Chondrocyte (in vitro differentiated cells): ENCODE measurements around the gene COA8. TPM values are rescaled to one million over a fixed set of nuclear protein-coding genes. Genes with fewer than 3 reads are reported as not detected.

Source experiments
- DNase-seq: peaks from one replicate; pipeline ENCODE4 v3.0.0; 2021; ENCODE audit warnings: mixed read lengths, low spot score
- H3K27ac Mint-ChIP-seq: one replicate; pipeline ENCODE4 v1.8.0; 2021; ENCODE audit warnings: mild to moderate bottlenecking, moderate library complexity, mixed read lengths; ENCODE audit not compliant: unreplicated experiment
- H3K27me3 Mint-ChIP-seq: 2 replicates; pipeline ENCODE4 v1.8.0; 2021; ENCODE audit warnings: low read depth, mixed read lengths
- H3K36me3 Mint-ChIP-seq: 2 replicates; pipeline ENCODE4 v1.8.0; 2021; ENCODE audit warnings: low read depth, mixed read lengths
- H3K4me1 Mint-ChIP-seq: 2 replicates; pipeline ENCODE4 v1.8.0; 2021; ENCODE audit warnings: low read depth, mild to moderate bottlenecking, mixed read lengths
- H3K4me3 Mint-ChIP-seq: one replicate; pipeline ENCODE4 v1.8.0; 2021; ENCODE audit warnings: mild to moderate bottlenecking, moderate library complexity, mixed read lengths; ENCODE audit not compliant: unreplicated experiment
- H3K9me3 Mint-ChIP-seq: 2 replicates; pipeline ENCODE4 v1.8.0; 2021; ENCODE audit warnings: low read depth, mixed read lengths
- total RNA-seq: library from RNA; stranded (reverse); gene quantifications from 3 replicates; pipeline ENCODE4 v1.2.1, GENCODE V29; 2021
- TF ChIP-seq, protein P1 (sequence below): fragments of 200-600 bp; sonication (generic); IDR thresholded peaks from 2 replicates; pipeline ENCODE4 v1.5.0; 2021; ENCODE audit warnings: antibody characterized with exemption, mild to moderate bottlenecking, moderate library complexity

COA8 gene
- total RNA-seq, 1 donor from 2014 or later = 51.9 TPM

DNA sequence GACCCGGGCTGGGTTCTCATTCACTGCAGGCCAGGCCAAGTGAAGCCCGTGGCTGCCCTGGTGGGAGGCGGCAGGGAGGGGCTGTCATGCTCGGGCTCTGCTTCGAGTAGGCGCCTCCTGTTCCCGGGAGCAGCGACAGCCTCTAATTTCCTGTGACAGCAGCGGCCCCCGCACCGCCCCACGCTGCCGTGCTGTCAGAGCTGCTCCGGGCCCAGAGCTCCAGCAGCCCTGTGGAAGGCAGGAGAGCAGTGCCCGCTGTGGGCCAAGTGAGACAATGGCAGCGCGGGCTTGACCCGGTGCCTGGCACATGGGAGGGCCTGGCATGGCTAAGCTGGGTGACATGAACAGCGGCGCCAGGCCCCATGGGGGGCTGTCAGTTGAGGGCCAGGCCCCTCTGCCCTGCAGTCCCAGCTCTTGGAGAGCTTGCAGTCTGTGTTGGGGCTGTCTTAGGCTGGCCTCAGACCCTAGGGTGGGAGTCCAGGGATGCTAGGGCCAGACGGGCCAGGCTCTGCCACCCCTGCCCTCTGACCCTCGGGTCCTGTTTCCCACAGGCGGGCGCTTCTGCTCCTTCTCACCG, 28.7 kb upstream of the COA8 start:
- TF ChIP-seq, protein P1, sequence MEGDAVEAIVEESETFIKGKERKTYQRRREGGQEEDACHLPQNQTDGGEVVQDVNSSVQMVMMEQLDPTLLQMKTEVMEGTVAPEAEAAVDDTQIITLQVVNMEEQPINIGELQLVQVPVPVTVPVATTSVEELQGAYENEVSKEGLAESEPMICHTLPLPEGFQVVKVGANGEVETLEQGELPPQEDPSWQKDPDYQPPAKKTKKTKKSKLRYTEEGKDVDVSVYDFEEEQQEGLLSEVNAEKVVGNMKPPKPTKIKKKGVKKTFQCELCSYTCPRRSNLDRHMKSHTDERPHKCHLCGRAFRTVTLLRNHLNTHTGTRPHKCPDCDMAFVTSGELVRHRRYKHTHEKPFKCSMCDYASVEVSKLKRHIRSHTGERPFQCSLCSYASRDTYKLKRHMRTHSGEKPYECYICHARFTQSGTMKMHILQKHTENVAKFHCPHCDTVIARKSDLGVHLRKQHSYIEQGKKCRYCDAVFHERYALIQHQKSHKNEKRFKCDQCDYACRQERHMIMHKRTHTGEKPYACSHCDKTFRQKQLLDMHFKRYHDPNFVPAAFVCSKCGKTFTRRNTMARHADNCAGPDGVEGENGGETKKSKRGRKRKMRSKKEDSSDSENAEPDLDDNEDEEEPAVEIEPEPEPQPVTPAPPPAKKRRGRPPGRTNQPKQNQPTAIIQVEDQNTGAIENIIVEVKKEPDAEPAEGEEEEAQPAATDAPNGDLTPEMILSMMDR = no peak
- H3K27me3 Mint-ChIP-seq = no peaks in the 10 kb centered on the region
- no peaks in the 10 kb centered on the region for H3K36me3 Mint-ChIP-seq
- DNase-seq = no peak
- peaks cover 23% of the 10 kb centered on the region for H3K4me1 Mint-ChIP-seq
- no peak overlapping the region for H3K4me3 Mint-ChIP-seq
- H3K27ac Mint-ChIP-seq = no peak overlapping the region
- no peaks in the 10 kb centered on the region for H3K9me3 Mint-ChIP-seq

DNA sequence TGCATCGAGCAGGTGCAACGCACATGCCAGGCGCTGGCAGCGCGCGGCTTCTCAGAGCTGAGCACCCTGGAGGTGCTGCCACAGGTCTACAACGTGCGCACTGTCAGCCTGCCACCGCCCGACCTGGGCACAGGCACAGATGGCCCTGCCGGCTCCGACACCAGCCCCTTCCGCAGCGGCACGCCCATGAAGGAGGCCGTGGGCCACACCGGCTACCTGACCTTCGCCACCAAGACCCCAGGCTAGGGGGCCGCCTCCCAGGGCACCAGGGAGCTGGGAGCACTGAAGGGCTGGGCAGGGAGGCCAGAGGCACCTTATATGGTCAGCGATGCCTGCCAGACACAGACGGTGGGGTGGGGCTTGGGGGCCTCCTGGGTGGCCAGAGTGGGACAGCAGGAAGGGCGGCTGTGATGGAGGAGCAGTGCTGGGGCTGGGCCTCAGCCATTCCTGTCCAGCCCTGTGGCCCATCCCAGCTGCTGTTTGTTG, 28.1 kb upstream of the COA8 start:
- no peak for DNase-seq
- Mint-ChIP-seq H3K27me3 (no peaks in the 10 kb centered on the region), H3K27ac (no peak overlapping the region), H3K4me3 (no peak overlapping the region), H3K4me1 (peaks cover 25% of the 10 kb centered on the region), H3K9me3 (no peaks in the 10 kb centered on the region), H3K36me3 (no peaks in the 10 kb centered on the region)
- TF ChIP-seq, protein P1 = no peak

DNA sequence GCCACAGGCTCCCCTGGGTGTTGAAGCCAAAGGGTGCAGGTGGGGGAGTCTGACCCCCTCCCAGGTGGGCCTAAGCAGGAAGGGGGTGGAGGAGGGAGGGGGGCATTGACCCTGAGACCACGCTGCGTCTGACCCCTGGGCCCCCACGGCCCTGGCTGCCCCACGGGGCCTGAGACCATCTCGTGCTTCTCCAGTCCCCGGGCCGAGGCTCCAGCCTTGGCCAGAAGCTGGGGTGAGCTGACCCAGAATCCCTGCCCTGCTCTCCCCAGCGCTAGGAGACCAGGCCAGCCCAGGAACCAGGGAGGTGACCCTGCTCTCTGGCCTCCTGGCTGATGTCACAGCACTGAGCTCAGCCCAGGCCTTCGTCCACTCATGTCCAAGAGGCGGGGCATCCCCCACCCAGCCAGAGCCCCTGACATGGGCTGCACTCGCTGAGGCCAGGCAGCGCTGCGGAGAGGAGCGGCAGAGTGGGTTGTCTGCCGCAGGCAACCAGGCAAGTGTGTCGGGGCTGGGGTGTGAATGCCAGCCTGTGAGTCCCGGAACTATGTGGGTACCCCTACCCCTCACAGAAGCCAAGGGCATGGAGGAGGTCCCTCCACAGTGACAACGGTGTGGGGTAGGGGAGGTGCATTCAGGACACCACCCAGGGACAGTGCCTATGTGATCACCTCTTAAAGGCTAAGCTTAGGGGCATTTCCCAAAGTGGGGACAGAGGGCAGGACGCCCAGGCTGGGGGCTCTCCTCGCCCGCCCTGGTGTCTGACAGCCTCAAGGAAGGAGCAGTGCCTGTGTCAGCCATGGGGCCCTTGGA, 27.5 kb upstream of the COA8 start:
- H3K36me3 Mint-ChIP-seq = no peaks in the 10 kb centered on the region
- no peak overlapping the region for H3K27ac Mint-ChIP-seq
- no peak for DNase-seq

DNA sequence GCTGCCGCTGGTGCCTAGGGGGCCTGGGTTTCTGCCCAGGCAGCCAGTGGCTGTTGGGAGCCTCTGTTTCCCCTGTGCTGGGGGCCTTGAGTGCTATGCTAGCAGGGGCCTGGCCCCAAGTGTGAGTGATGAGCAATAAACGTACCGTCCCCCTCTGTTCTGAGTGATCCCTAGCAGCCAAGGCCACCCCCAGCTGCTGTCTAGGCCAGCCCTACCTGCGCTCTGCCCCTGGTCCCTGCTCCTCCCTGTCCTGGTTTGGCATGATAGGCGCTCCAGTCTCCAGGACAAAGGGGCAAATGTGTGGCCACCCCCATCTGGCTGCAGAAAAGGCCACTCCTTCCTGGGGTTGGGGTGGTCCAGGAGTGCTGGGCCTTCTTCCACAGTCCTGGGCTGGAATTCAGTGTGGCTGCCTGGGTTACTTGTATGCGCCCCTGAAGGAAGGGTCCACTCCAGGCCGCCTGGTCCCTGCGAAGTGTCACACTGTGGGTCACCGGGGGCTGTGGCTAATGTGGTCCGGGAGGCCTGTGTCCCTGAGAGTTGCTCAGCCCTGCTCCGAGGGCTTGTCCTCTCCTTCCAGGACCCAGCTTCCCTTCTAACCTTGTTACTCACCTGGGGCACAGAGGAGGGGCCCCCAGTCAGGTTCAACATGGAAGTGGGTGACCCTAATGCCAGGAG, 26.7 kb upstream of the COA8 start:
- no peak for DNase-seq
- H3K4me3 Mint-ChIP-seq = no peak overlapping the region
- H3K9me3 Mint-ChIP-seq = no peaks in the 10 kb centered on the region
- H3K36me3 Mint-ChIP-seq = no peaks in the 10 kb centered on the region
- no peak overlapping the region for H3K27ac Mint-ChIP-seq
- H3K4me1 Mint-ChIP-seq = peaks cover 25% of the 10 kb centered on the region
- TF ChIP-seq, protein P1 = no peak
- H3K27me3 Mint-ChIP-seq = no peaks in the 10 kb centered on the region

More for the DNA sequence above, 27.5 kb upstream of the COA8 start:
- Mint-ChIP-seq H3K4me1 (peaks cover 23% of the 10 kb centered on the region), H3K9me3 (no peaks in the 10 kb centered on the region), H3K4me3 (no peak overlapping the region), H3K27me3 (no peaks in the 10 kb centered on the region)
- TF ChIP-seq, protein P1 = no peak

DNA sequence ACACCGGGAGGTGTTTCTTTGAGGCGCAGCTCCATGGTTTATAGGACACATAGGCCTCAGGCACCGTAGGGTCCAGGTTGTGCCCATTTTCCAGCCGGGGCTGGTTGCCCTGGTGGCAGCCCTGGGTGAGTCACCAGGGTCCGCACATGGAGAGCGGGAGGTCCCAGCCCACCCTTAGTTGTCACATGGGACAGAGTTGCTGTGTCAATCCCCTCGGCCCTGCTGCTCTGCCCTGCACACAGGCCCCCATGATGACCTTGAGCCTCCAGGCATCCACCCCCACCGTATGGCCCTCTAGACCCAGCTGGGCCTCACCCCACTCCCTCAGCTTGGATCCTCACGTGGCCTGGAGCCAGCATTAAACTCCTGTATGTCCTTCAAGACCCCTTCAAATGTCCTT, 26.1 kb upstream of the COA8 start:
- Mint-ChIP-seq H3K27ac (no peak overlapping the region), H3K9me3 (no peaks in the 10 kb centered on the region), H3K4me1 (peaks cover 27% of the 10 kb centered on the region), H3K4me3 (no peak overlapping the region), H3K36me3 (no peaks in the 10 kb centered on the region), H3K27me3 (no peaks in the 10 kb centered on the region)
- DNase-seq = no peak
- TF ChIP-seq, protein P1 = no peak
